Neural cell (in vitro differentiated cells): ENCODE data around the gene SH3GL3. TPM values are rescaled to one million over a fixed set of nuclear protein-coding genes. Genes with fewer than 3 reads are reported as not detected.

Experiments
- H2AFZ ChIP-seq: fragments of 200-600, 300-800 bp; sonication (generic), shearing (Covaris generic); 2 replicates; pipeline ENCODE4 v1.6.0; 2014; ENCODE audit warnings: low read depth, mild to moderate bottlenecking, antibody characterized with exemption, low read length, moderate library complexity
- H3F3A ChIP-seq: fragments of 200-600 bp; shearing (Covaris generic); 2 replicates; pipeline ENCODE4 v1.6.1; 2016; ENCODE audit warnings: mild to moderate bottlenecking, moderate library complexity, mixed read lengths, antibody characterized with exemption, low read length; ENCODE audit not compliant: insufficient read depth, poor library complexity, severe bottlenecking
- H3K27ac ChIP-seq: fragments of 200-600, 300-800 bp; sonication (generic), shearing (Covaris generic); 2 replicates; pipeline ENCODE4 v1.5.1; 2014; ENCODE audit warnings: mild to moderate bottlenecking, low read length, moderate library complexity
- H3K27me3 ChIP-seq: fragments of 300-800, 200-600 bp; sonication (generic), shearing (Covaris generic); 2 replicates; pipeline ENCODE4 v1.6.0; 2014; ENCODE audit warnings: mild to moderate bottlenecking, low read depth, low read length, moderate library complexity; ENCODE audit not compliant: insufficient read depth
- H3K36me3 ChIP-seq: fragments of 300-800, 200-600 bp; sonication (generic), shearing (Covaris generic); 2 replicates; pipeline ENCODE4 v1.5.1; 2014; ENCODE audit warnings: mild to moderate bottlenecking, antibody characterized with exemption, low read length, moderate library complexity; ENCODE audit not compliant: insufficient read depth
- H3K4me2 ChIP-seq: fragments of 300-800, 200-600 bp; sonication (generic), shearing (Covaris generic); 2 replicates; pipeline ENCODE4 v1.6.0; 2014; ENCODE audit warnings: mild to moderate bottlenecking, low read length
- H3K4me3 ChIP-seq: fragments of 300-800, 200-600 bp; sonication (generic), shearing (Covaris generic); 2 replicates; pipeline ENCODE4 v1.5.1; 2014; ENCODE audit warnings: mild to moderate bottlenecking, low read length, moderate library complexity
- H3K79me2 ChIP-seq: fragments of 200-600 bp; shearing (Covaris generic); replicated peaks from 2 replicates; pipeline ENCODE4 v1.6.0; 2014; ENCODE audit warnings: mild to moderate bottlenecking, low read length, moderate library complexity; ENCODE audit not compliant: insufficient read depth
- H3K9ac ChIP-seq: fragments of 300-800, 200-600 bp; sonication (generic), shearing (Covaris generic); 2 replicates; pipeline ENCODE4 v1.6.1; 2016; ENCODE audit warnings: mild to moderate bottlenecking, low read length, mixed read lengths
- H3K9me2 ChIP-seq: fragments of 200-600 bp; shearing (Covaris generic); 2 replicates; pipeline ENCODE4 v1.6.1; 2016; ENCODE audit warnings: mild to moderate bottlenecking, low read length, mixed read lengths; ENCODE audit not compliant: insufficient read depth
- H3K9me3 ChIP-seq: fragments of 200-600, 300-800 bp; sonication (generic), shearing (Covaris generic); 2 replicates; pipeline ENCODE4 v1.6.1; 2016; ENCODE audit warnings: mild to moderate bottlenecking, mixed run types, low read length, moderate library complexity, mixed read lengths
- H4K20me1 ChIP-seq: fragments of 200-600 bp; shearing (Covaris generic); 2 replicates; pipeline ENCODE4 v1.6.1; 2016; ENCODE audit warnings: mild to moderate bottlenecking, mixed run types; ENCODE audit not compliant: insufficient read depth
- CTCF ChIP-seq: fragments of 450-650 bp; IDR thresholded peaks from 2 replicates; pipeline ENCODE4 v1.5.1; 2014; ENCODE audit warnings: antibody characterized with exemption, mild to moderate bottlenecking, moderate library complexity; ENCODE audit not compliant: poor library complexity, severe bottlenecking
- EP300 ChIP-seq: fragments of 450-650 bp; conservative IDR thresholded peaks from 2 replicates; pipeline ENCODE4 v1.6.1; 2014; ENCODE audit warnings: antibody characterized with exemption, mild to moderate bottlenecking, moderate library complexity; ENCODE audit not compliant: poor library complexity, severe bottlenecking
- EZH2 ChIP-seq: fragments of 200-600, 300-800 bp; shearing (Covaris generic), sonication (generic); IDR thresholded peaks from 2 replicates; pipeline ENCODE4 v1.6.1; 2014; ENCODE audit warnings: antibody characterized with exemption, low read length, borderline replicate concordance, mild to moderate bottlenecking; ENCODE audit not compliant: insufficient read depth, poor library complexity, severe bottlenecking
- MXI1 ChIP-seq: fragments of 450-650 bp; conservative IDR thresholded peaks from 2 replicates; pipeline ENCODE4 v1.6.1; 2014; ENCODE audit warnings: antibody characterized with exemption, mild to moderate bottlenecking; ENCODE audit not compliant: poor library complexity, severe bottlenecking
- POLR2AphosphoS5 ChIP-seq: IDR thresholded peaks from 2 replicates; pipeline ENCODE4 v1.6.1; 2012
- RAD21 ChIP-seq: fragments of 450-650 bp; conservative IDR thresholded peaks from 2 replicates; pipeline ENCODE4 v1.6.1; 2014; ENCODE audit warnings: antibody characterized with exemption, mild to moderate bottlenecking, moderate library complexity
- REST ChIP-seq: IDR thresholded peaks from 2 replicates; pipeline ENCODE4 v1.6.1; 2012; ENCODE audit warnings: borderline replicate concordance
- SMC3 ChIP-seq: fragments of 450-650 bp; conservative IDR thresholded peaks from 2 replicates; pipeline ENCODE4 v1.6.1; 2014; ENCODE audit warnings: antibody characterized with exemption, mild to moderate bottlenecking, moderate library complexity; ENCODE audit not compliant: poor library complexity
- TAF1 ChIP-seq: IDR thresholded peaks from 2 replicates; pipeline ENCODE4 v1.6.1; 2012; ENCODE audit warnings: low read depth
- polyA plus RNA-seq: library from polyadenylated mRNA; depleted of rRNA; stranded (reverse); fragments of >200 nt; gene quantifications from 2 replicates; pipeline ENCODE4 v1.2.3, GENCODE V29; 2014

The SH3GL3 gene
- polyA plus RNA-seq, 1 donor from 2014 or later = 104 TPM

- TF ChIP-seq POLR2AphosphoS5 (no peak), CTCF (no peak), EP300 (no peak), MXI1 (no peak), RAD21 (no peak), REST (no peak), TAF1 (no peak), EZH2 (no peak), SMC3 (no peak)
- no peak overlapping the region for H3K9ac ChIP-seq
- no peak overlapping the region for H3K27ac ChIP-seq
- H3F3A ChIP-seq = no peaks in the 10 kb centered on the region
- H3K4me2 ChIP-seq = no peak overlapping the region
- H3K36me3 ChIP-seq = no peaks in the 10 kb centered on the region
- H3K9me2 ChIP-seq = no peaks in the 10 kb centered on the region
- H3K79me2 ChIP-seq = no peaks in the 10 kb centered on the region
- no peaks in the 10 kb centered on the region for H3K9me3 ChIP-seq
- H2AFZ ChIP-seq = no peak overlapping the region
- H4K20me1 ChIP-seq = no peaks in the 10 kb centered on the region
- no peak overlapping the region for H3K4me3 ChIP-seq
- no peaks in the 10 kb centered on the region for H3K27me3 ChIP-seq
Observed at GRCh38 chr15:83555383-83555782, 108.2 kb downstream of the SH3GL3 start.

- TF ChIP-seq TAF1 = no peak
- TF ChIP-seq REST = no peak
- no peak for TF ChIP-seq EZH2
- TF ChIP-seq CTCF = no peak
- no peak for TF ChIP-seq MXI1
- TF ChIP-seq RAD21 = no peak
- TF ChIP-seq EP300 = no peak
- TF ChIP-seq POLR2AphosphoS5 = no peak
- TF ChIP-seq SMC3 = no peak
- H3K79me2 ChIP-seq = no peaks in the 10 kb centered on the region
Observed at GRCh38 chr15:83556068-83556467, 108.9 kb downstream of the SH3GL3 start.

More at GRCh38 chr15:83556068-83556467, 108.9 kb downstream of the SH3GL3 start:
- Histone ChIP-seq H3K9me2 (no peaks in the 10 kb centered on the region), H3F3A (no peaks in the 10 kb centered on the region), H3K9ac (no peak overlapping the region), H3K4me3 (no peak overlapping the region), H3K27ac (no peak overlapping the region), H3K36me3 (no peaks in the 10 kb centered on the region), H2AFZ (no peak overlapping the region), H3K4me2 (no peak overlapping the region), H3K9me3 (no peaks in the 10 kb centered on the region), H4K20me1 (no peaks in the 10 kb centered on the region), H3K27me3 (no peaks in the 10 kb centered on the region)
